ENCODE measurements around the gene SDCCAG8. TPM values are rescaled to one million over a fixed set of nuclear protein-coding genes. Genes with fewer than 3 reads are reported as not detected.
"Not testable (repeated sequence)": the region's sequence is repeated elsewhere in the genome, so short reads cannot be mapped to it uniquely, and the experiment has no call there.

SDCCAG8 gene
- 10 to 100 TPM; 13.4 to 20.6 (median 15.6) TPM for total RNA-seq
- long read RNA-seq, partial matches to known transcripts, result 4 of 6 reads
- long read RNA-seq, other reads (novel, unspliced or antisense), result 2 of 6 reads

GRCh38 chr1:243255791-243256512, at the start of gene SDCCAG8:
SDCCAG8 (plus strand) TSS chr1:243256041; CDS start chr1:243256174, 133 bp downstream.
- H3K9me3 ChIP-seq, result no peaks in the 10 kb centered on the region
- 0% methylated on average over 6 of the region's 32 CpGs for WGBS (ENCODE audit: insufficient coverage, low coverage, low lambda C conversion rate, missing lambda C conversion rate)
- peak within 1 kb of the TSS; percentile 93 to 96 (median 93) for H3K27ac ChIP-seq
- no peaks in the 10 kb centered on the region for H3K36me3 ChIP-seq
- peaks cover 0 to 25% (median 4%) of the 10 kb centered on the region in 4 donors for H3K4me1 ChIP-seq
- TF ChIP-seq POLR2A (IDR thresholded peaks at IDR 0.05), result peak; percentile 91
- TF ChIP-seq, protein P1, sequence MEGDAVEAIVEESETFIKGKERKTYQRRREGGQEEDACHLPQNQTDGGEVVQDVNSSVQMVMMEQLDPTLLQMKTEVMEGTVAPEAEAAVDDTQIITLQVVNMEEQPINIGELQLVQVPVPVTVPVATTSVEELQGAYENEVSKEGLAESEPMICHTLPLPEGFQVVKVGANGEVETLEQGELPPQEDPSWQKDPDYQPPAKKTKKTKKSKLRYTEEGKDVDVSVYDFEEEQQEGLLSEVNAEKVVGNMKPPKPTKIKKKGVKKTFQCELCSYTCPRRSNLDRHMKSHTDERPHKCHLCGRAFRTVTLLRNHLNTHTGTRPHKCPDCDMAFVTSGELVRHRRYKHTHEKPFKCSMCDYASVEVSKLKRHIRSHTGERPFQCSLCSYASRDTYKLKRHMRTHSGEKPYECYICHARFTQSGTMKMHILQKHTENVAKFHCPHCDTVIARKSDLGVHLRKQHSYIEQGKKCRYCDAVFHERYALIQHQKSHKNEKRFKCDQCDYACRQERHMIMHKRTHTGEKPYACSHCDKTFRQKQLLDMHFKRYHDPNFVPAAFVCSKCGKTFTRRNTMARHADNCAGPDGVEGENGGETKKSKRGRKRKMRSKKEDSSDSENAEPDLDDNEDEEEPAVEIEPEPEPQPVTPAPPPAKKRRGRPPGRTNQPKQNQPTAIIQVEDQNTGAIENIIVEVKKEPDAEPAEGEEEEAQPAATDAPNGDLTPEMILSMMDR (IDR thresholded peaks at IDR 0.05), result no peak
- DNase-seq (peak; percentile 97 to 99 (median 99)), ATAC-seq (peak; percentile 87 to 95 (median 90))
- intact Hi-C loops (cut with DNase I), result no loop called here
- peak within 1 kb of the TSS; percentile 74 to 82 (median 75) for H3K4me3 ChIP-seq
- no peaks in the 10 kb centered on the region for H3K27me3 ChIP-seq

DNA sequence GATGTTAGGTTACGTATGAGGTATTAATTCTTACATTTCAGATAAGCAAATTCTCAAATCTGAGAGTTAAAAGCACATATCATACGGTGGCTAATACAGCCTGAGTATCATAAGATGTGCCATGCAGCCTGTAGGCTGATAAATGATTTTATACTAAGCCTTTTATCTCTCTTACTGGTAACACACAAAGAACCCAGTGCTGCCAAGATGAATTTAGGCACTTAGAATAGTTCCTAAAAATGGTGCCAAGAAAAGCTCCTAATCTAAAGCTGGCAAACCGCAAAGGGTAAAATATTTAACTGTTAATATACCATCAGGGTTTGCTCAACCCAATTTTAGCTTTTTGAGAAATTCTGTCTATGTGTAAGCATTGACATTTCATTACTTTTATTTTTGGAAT, 43.9 kb upstream of the SDCCAG8 start:
- ATAC-seq; intact Hi-C loops (cut with DNase I): not testable (repeated sequence)

DNA sequence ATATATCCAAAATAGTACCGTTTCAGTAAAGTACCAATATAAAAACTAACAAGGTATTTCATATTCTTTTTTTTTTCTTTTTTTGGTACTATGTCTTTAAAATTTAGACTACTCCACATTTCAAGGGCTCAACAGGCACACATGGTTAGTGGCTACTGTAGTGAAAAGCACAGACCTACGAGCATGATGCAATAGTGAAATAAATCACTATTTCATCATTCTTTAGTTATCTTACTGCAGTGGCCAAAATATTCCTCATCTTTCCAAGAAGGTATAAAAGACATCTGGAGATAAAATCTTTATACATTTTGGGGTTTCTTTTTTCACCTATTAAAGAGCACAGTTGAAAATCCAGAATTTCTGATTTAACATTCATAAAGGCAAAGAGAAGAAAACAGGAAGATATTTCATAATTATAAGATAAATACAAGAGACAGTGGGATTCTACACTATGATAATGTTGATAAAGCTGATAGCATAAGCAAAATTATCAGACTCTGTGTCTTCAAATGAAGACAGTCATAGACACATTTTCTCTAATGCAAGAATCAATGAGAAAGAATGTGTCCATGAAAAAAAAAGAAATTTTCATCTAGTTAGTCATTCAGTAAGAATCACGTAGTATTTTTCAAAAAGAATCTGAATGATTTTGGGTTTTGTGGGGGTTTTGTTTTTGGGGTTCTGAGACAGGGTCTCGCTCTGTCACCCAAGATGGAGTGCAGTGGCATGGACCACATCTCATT, 42.6 kb upstream of the SDCCAG8 start:
- TF ChIP-seq, protein P1 (IDR thresholded peaks at IDR 0.05), result no peak
- no peak for TF ChIP-seq POLR2A (IDR thresholded peaks at IDR 0.05)
- no peaks in the 10 kb centered on the region for H3K4me1 ChIP-seq
- DNase-seq (no peak), ATAC-seq (peak in 3 of 4 donors; percentile 25 to 55 (median 41))
- no peaks in the 10 kb centered on the region for H3K9me3 ChIP-seq
- H3K4me3 ChIP-seq, result no peak overlapping the region
- H3K27ac ChIP-seq, result no peak overlapping the region
- intact Hi-C loops (cut with DNase I), result no loop called here
- 69% methylated on average over 3 of the region's 4 CpGs for WGBS (ENCODE audit: insufficient coverage, low coverage, low lambda C conversion rate, missing lambda C conversion rate)
- no peaks in the 10 kb centered on the region for H3K36me3 ChIP-seq
- H3K27me3 ChIP-seq, result no peaks in the 10 kb centered on the region

More for the DNA sequence above, 43.9 kb upstream of the SDCCAG8 start:
- not testable (repeated sequence) for H3K36me3 ChIP-seq, DNase-seq, H3K27ac ChIP-seq, H3K4me1 ChIP-seq, H3K4me3 ChIP-seq, H3K9me3 ChIP-seq, H3K27me3 ChIP-seq
- WGBS (ENCODE audit: insufficient coverage, low coverage, low lambda C conversion rate, missing lambda C conversion rate), result 90% methylated on average over 3 of the region's 3 CpGs

DNA sequence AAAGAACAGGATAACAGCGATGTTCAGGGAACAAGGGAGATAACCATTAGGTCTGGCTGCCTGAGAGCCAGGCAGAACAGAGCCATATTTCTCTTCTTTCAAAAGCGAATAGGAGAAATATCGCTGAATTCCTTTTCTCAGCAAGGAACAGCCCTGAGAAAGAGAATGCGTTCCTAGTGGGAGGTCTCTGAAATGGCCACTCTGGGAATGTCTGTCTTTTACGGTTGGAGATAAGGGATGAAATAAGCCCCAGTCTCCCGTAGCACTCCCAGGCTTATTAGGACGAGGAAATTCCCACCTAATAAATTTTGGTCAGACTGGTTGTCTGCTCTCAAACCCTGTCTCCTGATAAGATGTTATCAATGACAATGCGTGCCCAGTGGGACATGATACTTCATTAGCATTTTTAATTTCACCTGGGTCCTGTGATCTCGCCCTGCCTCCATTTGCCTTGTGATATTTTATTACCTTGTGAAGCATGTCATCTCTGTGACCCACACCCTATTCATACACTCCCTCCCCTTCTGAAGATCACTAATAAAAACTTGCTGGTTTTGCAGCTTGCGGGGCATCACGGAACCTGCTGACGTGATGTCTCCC, 40.5 kb upstream of the SDCCAG8 start:
- H3K36me3 ChIP-seq; H3K4me3 ChIP-seq; DNase-seq; H3K27ac ChIP-seq; intact Hi-C loops (cut with DNase I); H3K4me1 ChIP-seq; ATAC-seq; H3K27me3 ChIP-seq; H3K9me3 ChIP-seq: not testable (repeated sequence)
- 76% methylated on average over 8 of the region's 12 CpGs for WGBS (ENCODE audit: insufficient coverage, low coverage, low lambda C conversion rate, missing lambda C conversion rate)

- DNase-seq (no peak), ATAC-seq (no peak)
- no peak for TF ChIP-seq POLR2A (IDR thresholded peaks at IDR 0.05)
- TF ChIP-seq, protein P1 (IDR thresholded peaks at IDR 0.05), result no peak
- intact Hi-C loops (cut with DNase I), result no loop called here
- Histone ChIP-seq H3K27me3 (no peaks in the 10 kb centered on the region), H3K36me3 (peaks cover 0 to 10% (median 0%) of the 10 kb centered on the region in 4 donors), H3K27ac (no peak overlapping the region), H3K4me1 (no peaks in the 10 kb centered on the region), H3K4me3 (no peak overlapping the region), H3K9me3 (no peaks in the 10 kb centered on the region)
- 96% methylated on average over 2 of the region's 2 CpGs for WGBS (ENCODE audit: insufficient coverage, low coverage, low lambda C conversion rate, missing lambda C conversion rate)
Measured at GRCh38 chr1:243216741-243217140, 39.1 kb upstream of the SDCCAG8 start.
